GOT3 (cell line): Measurements from ENCODE around the gene HCFC1.
A peak's percentile ranks its signal among the peaks of the same experiment; 100 is the strongest.

ENCODE experiments used
- DNase-seq: peaks from one replicate; lab custom pipeline; 2025; ENCODE audit warnings: mixed read lengths; lab: John Stamatoyannopoulos, UW

The HCFC1 gene

DNA sequence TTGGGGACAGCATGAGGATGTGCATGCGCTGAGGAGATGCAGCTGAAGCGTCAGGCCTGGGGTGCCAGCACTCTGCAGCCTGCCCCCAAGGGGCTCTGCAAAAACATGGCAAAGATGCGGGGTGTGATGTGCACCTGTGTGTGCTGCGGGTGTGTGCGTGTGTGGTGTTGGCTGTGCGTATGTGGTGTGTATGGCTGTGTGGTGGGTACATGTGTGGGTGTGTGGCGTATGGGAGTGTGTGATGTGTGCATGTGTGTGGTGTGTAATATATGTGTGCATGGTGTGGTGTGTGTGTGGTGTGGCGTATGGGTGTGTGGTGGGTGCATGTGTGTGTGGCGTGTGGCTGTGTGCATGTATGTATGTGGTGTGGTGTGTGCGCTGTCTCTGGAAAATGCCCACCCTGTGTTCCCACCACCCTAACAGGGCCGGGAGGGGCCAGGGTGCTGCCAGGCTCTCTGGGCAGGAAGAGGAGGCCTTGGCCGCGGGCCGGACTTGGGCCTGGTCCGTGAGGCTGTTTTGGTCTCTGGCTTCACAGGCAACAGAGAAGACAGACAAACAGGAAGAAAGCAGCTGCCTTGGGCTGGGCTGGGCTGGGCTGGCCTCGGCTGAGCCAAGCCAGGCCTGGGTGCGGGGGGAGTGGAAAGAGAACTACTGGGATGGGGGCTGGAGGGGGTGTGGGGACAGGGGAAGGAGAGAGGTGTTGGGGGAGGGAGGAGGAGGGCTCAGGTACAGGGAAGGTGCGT lies 68.2 kb downstream of the HCFC1 start:
- DNase-seq, result no peak

DNA sequence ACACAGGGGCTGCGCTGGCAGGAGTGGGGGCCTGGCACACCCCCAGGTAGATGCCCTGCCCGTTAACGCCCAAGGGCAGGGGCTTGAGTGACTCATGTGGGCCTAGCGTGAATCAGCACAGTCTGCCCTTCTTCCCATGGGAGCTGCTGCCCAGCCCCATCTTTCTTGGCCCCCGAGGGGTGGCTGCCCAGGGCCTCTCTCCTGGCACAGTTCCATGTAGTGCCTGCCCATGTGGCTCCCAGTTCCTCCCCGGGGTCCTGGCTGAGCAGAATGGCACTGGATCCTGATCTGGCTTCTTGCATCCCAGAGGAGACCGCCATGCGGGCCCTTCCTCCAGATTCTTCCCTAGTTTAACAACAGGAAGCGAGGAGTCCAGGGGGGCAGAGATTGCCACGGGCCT lies 69.2 kb downstream of the HCFC1 start:
- DNase-seq, result no peak

DNA sequence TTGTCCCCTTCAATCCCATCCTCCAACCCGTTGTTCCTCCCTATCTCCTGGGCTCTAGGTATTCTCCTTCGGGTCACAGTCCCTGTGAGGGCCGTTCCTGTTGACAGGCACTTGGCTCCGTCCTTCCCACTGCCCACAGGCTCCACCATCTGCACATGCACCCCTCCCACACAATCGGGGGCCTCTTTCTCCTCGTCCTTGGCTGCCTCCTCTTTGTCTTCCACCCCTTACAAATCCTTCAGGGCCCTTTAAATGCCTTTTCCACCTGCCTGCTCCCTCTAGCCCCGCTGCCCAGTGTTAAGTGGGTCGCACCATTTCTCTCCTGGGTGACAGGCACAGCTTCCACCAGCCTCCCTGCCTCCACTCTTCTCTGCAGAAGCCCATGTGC lies 69.9 kb downstream of the HCFC1 start:
- DNase-seq, result no peak

DNA sequence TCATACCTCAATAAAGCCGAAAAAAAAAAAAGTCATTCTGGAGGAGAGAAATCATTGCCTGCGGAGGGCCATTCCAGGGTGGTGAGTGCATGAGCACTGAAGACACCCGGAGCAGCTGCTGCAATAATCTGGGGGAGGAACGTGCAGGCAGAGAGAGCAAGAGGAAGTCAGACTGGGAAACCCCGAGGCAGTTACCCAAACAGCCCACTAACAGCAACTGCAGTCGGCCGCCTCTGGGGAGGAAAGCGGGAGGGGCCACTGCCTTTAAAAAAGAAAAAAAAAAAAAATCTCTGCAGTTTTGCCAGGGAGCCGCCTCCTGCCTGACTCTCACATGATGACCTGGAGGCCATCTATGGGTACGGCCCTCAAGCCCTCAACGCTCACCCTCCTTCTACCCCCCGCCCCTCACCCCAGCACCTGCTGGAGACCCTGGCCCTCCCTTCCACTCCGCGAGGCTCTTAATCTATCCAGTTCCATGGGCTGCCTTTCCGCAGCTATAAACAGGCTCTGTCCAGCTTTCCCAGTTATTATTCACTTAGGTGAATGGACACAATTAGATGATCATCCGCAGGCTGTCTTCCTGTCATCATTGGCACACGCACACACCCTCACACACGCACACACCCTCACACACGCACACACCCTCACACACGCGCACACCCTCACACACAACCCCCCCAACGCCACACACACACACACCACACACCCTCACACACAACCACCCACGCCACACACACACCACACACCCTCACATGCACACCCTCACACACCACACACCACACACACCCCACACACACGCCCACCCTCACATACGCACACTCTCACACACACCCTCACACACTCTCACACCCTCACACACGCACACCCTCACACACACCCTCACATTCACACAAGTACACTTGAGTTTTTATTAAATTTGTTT lies 70.5 kb downstream of the HCFC1 start:
- DNase-seq, result peak; percentile 23

DNA sequence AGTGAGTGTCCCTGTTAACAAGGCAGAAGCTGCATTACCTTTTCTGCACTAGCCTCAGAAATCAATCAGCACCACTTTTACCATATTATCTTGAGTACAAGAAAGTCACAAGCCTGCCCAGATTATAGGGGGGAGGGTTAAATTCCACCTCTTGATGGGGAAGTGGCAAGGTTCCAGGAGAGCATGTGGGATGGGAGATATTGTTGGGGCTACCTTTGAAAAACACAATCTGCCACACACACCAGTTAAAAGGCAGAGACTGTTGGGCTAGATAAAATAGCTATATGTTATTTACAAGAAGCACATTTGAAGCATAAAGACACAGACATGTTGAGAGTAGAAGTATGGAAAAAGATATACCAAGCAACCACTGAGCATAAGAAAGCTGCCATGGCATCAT lies 73.7 kb downstream of the HCFC1 start:
- no peak for DNase-seq
